HEK293 (cell line): ENCODE measurements around the gene TRAPPC10.

Experiments
- YY2 ChIP-seq: fragments of 450-650 bp; formaldehyde crosslinking; IDR thresholded peaks from 2 replicates; pipeline ENCODE4 v1.5.1; 2016; ENCODE audit warnings: missing biosample characterization, missing genetic modification characterization
- ZFHX2 ChIP-seq: fragments of 450-650 bp; formaldehyde crosslinking; conservative IDR thresholded peaks from 2 replicates; pipeline ENCODE4 v1.5.1; 2016; ENCODE audit warnings: missing biosample characterization, missing genetic modification characterization
- ZNF677 ChIP-seq: fragments of 450-650 bp; IDR thresholded peaks from 2 replicates; pipeline ENCODE4 v1.5.0; 2018; ENCODE audit warnings: missing biosample characterization, mild to moderate bottlenecking, missing genetic modification characterization, moderate library complexity
- ZSCAN30 ChIP-seq: fragments of 450-650 bp; IDR thresholded peaks from 2 replicates; pipeline ENCODE4 v1.5.1; 2018; ENCODE audit warnings: missing biosample characterization, mild to moderate bottlenecking, missing genetic modification characterization, moderate library complexity
- ZXDB ChIP-seq: fragments of 450-650 bp; formaldehyde crosslinking; IDR thresholded peaks from 2 replicates; pipeline ENCODE4 v1.5.1; 2016; ENCODE audit warnings: missing biosample characterization, missing genetic modification characterization
- TF ChIP-seq, protein P1 (sequence below): fragments of 450-650 bp; formaldehyde crosslinking; IDR thresholded peaks from 2 replicates; pipeline ENCODE4 v1.5.1; 2016; ENCODE audit warnings: missing biosample characterization, missing genetic modification characterization
- TF ChIP-seq, protein P2 (sequence below): sonication (generic); formaldehyde crosslinking; IDR thresholded peaks from 2 replicates; pipeline ENCODE4 v1.8.1; 2022; ENCODE audit warnings: mild to moderate bottlenecking, moderate library complexity, missing genetic modification reagents
- TF ChIP-seq, protein P3 (sequence below): fragments of 450-650 bp; formaldehyde crosslinking; IDR thresholded peaks from 2 replicates; pipeline ENCODE4 v1.5.1; 2016; ENCODE audit warnings: missing biosample characterization, missing genetic modification characterization

DNA sequence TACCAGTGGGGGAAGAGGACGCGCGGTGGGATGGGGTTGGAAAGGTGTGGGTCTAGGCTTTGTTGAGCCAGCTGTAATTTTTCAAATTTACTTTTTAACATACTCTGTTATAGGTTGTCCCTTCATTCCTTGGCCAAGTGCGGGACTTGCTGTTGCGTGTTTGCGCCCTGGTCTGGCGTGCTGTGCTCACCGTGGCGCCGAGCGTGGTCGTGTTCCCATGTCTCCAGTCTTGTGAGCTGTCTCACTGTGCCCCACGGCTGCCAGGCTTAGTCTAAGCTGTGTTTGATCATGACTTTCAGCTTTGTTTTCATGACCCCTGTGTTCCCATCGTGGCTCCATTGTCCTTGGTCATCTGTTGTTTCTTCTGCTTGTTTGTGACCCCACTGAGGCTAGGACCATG is 26.0 kb downstream of the TRAPPC10 start:
- TF ChIP-seq, protein P1, sequence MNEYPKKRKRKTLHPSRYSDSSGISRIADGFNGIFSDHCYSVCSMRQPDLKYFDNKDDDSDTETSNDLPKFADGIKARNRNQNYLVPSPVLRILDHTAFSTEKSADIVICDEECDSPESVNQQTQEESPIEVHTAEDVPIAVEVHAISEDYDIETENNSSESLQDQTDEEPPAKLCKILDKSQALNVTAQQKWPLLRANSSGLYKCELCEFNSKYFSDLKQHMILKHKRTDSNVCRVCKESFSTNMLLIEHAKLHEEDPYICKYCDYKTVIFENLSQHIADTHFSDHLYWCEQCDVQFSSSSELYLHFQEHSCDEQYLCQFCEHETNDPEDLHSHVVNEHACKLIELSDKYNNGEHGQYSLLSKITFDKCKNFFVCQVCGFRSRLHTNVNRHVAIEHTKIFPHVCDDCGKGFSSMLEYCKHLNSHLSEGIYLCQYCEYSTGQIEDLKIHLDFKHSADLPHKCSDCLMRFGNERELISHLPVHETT, result no peak
- TF ChIP-seq ZSCAN30 (no peak), ZFHX2 (tag by site-specific recombination) (no peak), ZXDB (tag by site-specific recombination) (no peak), ZNF677 (no peak), YY2 (tag by site-specific recombination) (no peak)
- TF ChIP-seq, protein P2, sequence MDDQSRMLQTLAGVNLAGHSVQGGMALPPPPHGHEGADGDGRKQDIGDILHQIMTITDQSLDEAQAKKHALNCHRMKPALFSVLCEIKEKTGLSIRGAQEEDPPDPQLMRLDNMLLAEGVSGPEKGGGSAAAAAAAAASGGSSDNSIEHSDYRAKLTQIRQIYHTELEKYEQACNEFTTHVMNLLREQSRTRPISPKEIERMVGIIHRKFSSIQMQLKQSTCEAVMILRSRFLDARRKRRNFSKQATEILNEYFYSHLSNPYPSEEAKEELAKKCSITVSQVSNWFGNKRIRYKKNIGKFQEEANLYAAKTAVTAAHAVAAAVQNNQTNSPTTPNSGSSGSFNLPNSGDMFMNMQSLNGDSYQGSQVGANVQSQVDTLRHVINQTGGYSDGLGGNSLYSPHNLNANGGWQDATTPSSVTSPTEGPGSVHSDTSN (CRISPR knock-in tag), result no peak
- TF ChIP-seq, protein P3, sequence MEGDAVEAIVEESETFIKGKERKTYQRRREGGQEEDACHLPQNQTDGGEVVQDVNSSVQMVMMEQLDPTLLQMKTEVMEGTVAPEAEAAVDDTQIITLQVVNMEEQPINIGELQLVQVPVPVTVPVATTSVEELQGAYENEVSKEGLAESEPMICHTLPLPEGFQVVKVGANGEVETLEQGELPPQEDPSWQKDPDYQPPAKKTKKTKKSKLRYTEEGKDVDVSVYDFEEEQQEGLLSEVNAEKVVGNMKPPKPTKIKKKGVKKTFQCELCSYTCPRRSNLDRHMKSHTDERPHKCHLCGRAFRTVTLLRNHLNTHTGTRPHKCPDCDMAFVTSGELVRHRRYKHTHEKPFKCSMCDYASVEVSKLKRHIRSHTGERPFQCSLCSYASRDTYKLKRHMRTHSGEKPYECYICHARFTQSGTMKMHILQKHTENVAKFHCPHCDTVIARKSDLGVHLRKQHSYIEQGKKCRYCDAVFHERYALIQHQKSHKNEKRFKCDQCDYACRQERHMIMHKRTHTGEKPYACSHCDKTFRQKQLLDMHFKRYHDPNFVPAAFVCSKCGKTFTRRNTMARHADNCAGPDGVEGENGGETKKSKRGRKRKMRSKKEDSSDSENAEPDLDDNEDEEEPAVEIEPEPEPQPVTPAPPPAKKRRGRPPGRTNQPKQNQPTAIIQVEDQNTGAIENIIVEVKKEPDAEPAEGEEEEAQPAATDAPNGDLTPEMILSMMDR (tag by site-specific recombination), result no peak
